ENCODE data around the gene ATP2A1.

DNA sequence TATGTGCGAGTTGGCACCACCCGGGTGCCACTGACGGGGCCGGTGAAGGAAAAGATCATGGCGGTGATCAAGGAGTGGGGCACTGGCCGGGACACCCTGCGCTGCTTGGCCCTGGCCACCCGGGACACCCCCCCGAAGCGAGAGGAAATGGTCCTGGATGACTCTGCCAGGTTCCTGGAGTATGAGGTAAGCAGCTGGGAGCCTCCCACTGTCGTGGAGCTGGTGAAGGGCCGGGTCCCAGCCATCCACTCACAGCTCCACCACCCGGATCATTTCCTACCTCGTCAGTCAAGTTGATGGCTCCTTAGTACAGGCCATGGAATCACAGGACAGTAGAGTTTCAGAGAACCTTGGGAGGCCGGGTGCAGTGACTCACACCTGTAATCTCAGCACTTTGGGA, 20.0 kb downstream of the ATP2A1 start:
- TF ChIP-seq, protein P1, sequence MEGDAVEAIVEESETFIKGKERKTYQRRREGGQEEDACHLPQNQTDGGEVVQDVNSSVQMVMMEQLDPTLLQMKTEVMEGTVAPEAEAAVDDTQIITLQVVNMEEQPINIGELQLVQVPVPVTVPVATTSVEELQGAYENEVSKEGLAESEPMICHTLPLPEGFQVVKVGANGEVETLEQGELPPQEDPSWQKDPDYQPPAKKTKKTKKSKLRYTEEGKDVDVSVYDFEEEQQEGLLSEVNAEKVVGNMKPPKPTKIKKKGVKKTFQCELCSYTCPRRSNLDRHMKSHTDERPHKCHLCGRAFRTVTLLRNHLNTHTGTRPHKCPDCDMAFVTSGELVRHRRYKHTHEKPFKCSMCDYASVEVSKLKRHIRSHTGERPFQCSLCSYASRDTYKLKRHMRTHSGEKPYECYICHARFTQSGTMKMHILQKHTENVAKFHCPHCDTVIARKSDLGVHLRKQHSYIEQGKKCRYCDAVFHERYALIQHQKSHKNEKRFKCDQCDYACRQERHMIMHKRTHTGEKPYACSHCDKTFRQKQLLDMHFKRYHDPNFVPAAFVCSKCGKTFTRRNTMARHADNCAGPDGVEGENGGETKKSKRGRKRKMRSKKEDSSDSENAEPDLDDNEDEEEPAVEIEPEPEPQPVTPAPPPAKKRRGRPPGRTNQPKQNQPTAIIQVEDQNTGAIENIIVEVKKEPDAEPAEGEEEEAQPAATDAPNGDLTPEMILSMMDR (conservative IDR thresholded peaks at IDR 0.05; ENCODE audit: low read depth, low read length), result no peak
- no peak for TF ChIP-seq EZH2 (IDR thresholded peaks at IDR 0.05; ENCODE audit: borderline replicate concordance, low read depth, low read length, poor library complexity, severe bottlenecking)

Measured in A673 (cell line).